Measurements from ENCODE around the gene FBXW7. TPM values are rescaled to one million over a fixed set of nuclear protein-coding genes. Genes with fewer than 3 reads are reported as not detected.

Gene FBXW7
- total RNA-seq, 1 experiment from 2014 or later, result 23.0 TPM

DNA sequence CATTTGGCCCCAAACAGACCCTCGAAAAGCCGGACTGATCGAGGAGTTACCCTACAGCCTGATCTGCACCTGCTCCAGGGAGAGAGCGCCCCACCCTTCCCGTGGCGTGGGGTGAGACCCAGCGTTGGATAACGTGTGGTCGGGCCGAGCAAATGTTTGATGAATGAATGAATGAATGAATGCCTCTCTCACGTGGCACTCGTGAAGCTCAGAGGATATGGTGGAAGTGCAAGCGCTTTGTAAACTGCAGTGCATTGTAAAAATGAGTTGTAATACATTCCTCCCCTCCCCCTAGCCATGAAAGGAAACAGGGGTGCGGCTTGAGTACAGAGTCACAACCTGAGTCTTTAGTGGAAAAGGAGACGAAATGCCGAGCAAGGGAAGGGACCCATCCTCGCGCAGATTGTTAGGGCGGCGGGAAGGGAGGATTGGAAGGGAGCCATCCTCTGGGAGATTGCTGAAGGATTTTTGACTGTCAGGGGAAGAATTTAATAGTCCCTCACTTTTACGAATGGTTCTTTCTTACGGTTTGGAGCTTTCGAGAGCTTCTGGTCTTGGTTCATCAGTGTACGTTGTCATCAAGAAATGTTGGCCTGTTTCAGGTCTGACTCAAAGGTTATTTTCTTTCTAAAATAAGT, 772 bp upstream of the FBXW7 start:
- Histone ChIP-seq H3K4me1 (ENCODE audit: control insufficient read depth in 1 of 2, insufficient read depth in 2 of 2, low read length in 2 of 2) (peaks cover 14 to 17% of the 10 kb centered on the region in 2 experiments; a peak in 3 of 4 replicates), H3K79me2 (ENCODE audit: insufficient read depth, low read length) (peaks cover 74% of the 10 kb centered on the region), H3K4me2 (ENCODE audit: low read length) (peak overlapping the region; percentile 95), H3K36me3 (ENCODE audit: control insufficient read depth in 1 of 2, insufficient read depth in 2 of 2, low read length in 2 of 2) (peaks cover 0 to 12% of the 10 kb centered on the region in 2 experiments; a peak in 2 of 4 replicates), H3K9me2 (ENCODE audit: insufficient read depth) (no peaks in the 10 kb centered on the region), H3K27me3 (ENCODE audit: insufficient read depth, low read length) (no peaks in the 10 kb centered on the region), H4K20me1 (ENCODE audit: insufficient read depth) (peaks cover 6% of the 10 kb centered on the region; the same call in 1 of the 2 replicates), H3K9me3 (ENCODE audit: control insufficient read depth in 1 of 2, insufficient read depth in 1 of 2, low read depth in 1 of 2, low read length in 2 of 2) (peaks cover 3 to 7% of the 10 kb centered on the region in 2 experiments; a peak in 2 of 4 replicates), H3K4me3 (replicated peaks in 1 of 2; ENCODE audit: low read depth in 1 of 2, low read length in 2 of 2) (peak overlapping the region; percentile 83 to 92), H2AFZ (ENCODE audit: low read depth, low read length, poor library complexity, severe bottlenecking) (peak overlapping the region; percentile 47), H3K9ac (ENCODE audit: low read length) (peak overlapping the region; percentile 97), H3K27ac (ENCODE audit: low read depth, low read length) (peak overlapping the region; percentile 80)
- ATAC-seq (peak; percentile 47), DNase-seq (ENCODE audit: low read depth, low spot score) (peak; percentile 7)
- intact Hi-C loops (cut with micrococcal nuclease), result loop anchor here (2.0 kb wide), 1 partner anchor 242 kb away; the partner anchor contains the start of genes ARFIP1 and TIGD4
- CTCF ChIA-PET, result interaction anchor here (0.8 to 0.9 kb wide), 2 partner anchors 10 to 35 kb away, joined by 3 to 4 read pairs; no protein-coding TSS in a partner anchor
- BruUV-seq (replicated peaks), result TSS peak; percentile 63
- POLR2A ChIA-PET, result interaction anchor here (1.0 to 2.1 kb wide), 2 partner anchors 10 to 19 kb away, joined by 3 to 9 read pairs; no protein-coding TSS in a partner anchor
- peak; percentile 5; the same call in 1 of the 2 replicates for TF ChIP-seq ZFX (IDR thresholded peaks at IDR 0.05)
- TF ChIP-seq, protein P1, sequence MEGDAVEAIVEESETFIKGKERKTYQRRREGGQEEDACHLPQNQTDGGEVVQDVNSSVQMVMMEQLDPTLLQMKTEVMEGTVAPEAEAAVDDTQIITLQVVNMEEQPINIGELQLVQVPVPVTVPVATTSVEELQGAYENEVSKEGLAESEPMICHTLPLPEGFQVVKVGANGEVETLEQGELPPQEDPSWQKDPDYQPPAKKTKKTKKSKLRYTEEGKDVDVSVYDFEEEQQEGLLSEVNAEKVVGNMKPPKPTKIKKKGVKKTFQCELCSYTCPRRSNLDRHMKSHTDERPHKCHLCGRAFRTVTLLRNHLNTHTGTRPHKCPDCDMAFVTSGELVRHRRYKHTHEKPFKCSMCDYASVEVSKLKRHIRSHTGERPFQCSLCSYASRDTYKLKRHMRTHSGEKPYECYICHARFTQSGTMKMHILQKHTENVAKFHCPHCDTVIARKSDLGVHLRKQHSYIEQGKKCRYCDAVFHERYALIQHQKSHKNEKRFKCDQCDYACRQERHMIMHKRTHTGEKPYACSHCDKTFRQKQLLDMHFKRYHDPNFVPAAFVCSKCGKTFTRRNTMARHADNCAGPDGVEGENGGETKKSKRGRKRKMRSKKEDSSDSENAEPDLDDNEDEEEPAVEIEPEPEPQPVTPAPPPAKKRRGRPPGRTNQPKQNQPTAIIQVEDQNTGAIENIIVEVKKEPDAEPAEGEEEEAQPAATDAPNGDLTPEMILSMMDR (IDR thresholded peaks at IDR 0.05 in 2 of 3, conservative IDR thresholded peaks at IDR 0.05 in 1 of 3; ENCODE audit: borderline replicate concordance in 1 of 3, insufficient read depth in 1 of 3, low read depth in 2 of 3, low read length in 2 of 3), result no peak
- TF ChIP-seq POLR2AphosphoS5 (IDR thresholded peaks at IDR 0.05; ENCODE audit: low read depth, low read length), result no peak
- no peak for TF ChIP-seq SP1 (IDR thresholded peaks at IDR 0.05; ENCODE audit: low read depth)
- TF ChIP-seq, protein P2, sequence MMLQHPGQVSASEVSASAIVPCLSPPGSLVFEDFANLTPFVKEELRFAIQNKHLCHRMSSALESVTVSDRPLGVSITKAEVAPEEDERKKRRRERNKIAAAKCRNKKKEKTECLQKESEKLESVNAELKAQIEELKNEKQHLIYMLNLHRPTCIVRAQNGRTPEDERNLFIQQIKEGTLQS (IDR thresholded peaks at IDR 0.05), result no peak
- TF ChIP-seq, protein P3, sequence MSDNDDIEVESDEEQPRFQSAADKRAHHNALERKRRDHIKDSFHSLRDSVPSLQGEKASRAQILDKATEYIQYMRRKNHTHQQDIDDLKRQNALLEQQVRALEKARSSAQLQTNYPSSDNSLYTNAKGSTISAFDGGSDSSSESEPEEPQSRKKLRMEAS (IDR thresholded peaks at IDR 0.05), result peak; percentile 25; the same call in 1 of the 2 replicates
- RAD21 ChIA-PET (ENCODE audit: low non-redundant PET in 1 of 2, low total read pairs in 2 of 2, uncharacterized antibody in 2 of 2, unreplicated experiment in 2 of 2), result interaction anchor here in 1 of 2 experiments (0.7 kb wide), 1 partner anchor 87 kb away, joined by 3 read pairs; no protein-coding TSS in a partner anchor

Measured in HCT116 (cell line).